ENCODE measurements around the gene RPRD2. TPM values are rescaled to one million over a fixed set of nuclear protein-coding genes. Genes with fewer than 3 reads are reported as not detected.
A peak's percentile ranks its signal among the peaks of the same experiment; 100 is the strongest.

The RPRD2 gene
- total RNA-seq, 1 donor from 2014 or later, result 26.0 TPM

- H3K4me2 ChIP-seq (ENCODE audit: low read length), result no peak overlapping the region
- H3K27me3 Mint-ChIP-seq (ENCODE audit: low read depth, unreplicated experiment), result no peaks in the 10 kb centered on the region
- H3K27me3 ChIP-seq (ENCODE audit: insufficient read depth, low read length), result no peaks in the 10 kb centered on the region
- FAIRE-seq (no peak), DNase-seq (ENCODE audit: low read depth) (no peak)
- H3K4me3 ChIP-seq (ENCODE audit: insufficient read depth, low read depth, low read length), result no peak overlapping the region
- TF ChIP-seq EZH2 (IDR thresholded peaks at IDR 0.05; ENCODE audit: insufficient read depth, low read length), result no peak
- TF ChIP-seq, protein P1, sequence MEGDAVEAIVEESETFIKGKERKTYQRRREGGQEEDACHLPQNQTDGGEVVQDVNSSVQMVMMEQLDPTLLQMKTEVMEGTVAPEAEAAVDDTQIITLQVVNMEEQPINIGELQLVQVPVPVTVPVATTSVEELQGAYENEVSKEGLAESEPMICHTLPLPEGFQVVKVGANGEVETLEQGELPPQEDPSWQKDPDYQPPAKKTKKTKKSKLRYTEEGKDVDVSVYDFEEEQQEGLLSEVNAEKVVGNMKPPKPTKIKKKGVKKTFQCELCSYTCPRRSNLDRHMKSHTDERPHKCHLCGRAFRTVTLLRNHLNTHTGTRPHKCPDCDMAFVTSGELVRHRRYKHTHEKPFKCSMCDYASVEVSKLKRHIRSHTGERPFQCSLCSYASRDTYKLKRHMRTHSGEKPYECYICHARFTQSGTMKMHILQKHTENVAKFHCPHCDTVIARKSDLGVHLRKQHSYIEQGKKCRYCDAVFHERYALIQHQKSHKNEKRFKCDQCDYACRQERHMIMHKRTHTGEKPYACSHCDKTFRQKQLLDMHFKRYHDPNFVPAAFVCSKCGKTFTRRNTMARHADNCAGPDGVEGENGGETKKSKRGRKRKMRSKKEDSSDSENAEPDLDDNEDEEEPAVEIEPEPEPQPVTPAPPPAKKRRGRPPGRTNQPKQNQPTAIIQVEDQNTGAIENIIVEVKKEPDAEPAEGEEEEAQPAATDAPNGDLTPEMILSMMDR (IDR thresholded peaks at IDR 0.05; ENCODE audit: insufficient read depth, low read depth, low read length), result no peak
- no peak overlapping the region for H3K27ac ChIP-seq (ENCODE audit: low read depth, low read length)
- no peaks in the 10 kb centered on the region for H3K9me3 ChIP-seq (ENCODE audit: insufficient read depth, low read depth, low read length)
- H3K27ac Mint-ChIP-seq (ENCODE audit: unreplicated experiment), result peak overlapping the region; percentile 18
- no peaks in the 10 kb centered on the region for H4K20me1 ChIP-seq (ENCODE audit: insufficient read depth, low read length)
- H3K9me3 Mint-ChIP-seq (ENCODE audit: unreplicated experiment), result no peaks in the 10 kb centered on the region
- no peak overlapping the region for H3K4me3 Mint-ChIP-seq (ENCODE audit: unreplicated experiment)
- H3K4me1 ChIP-seq (ENCODE audit: insufficient read depth, low read length), result peaks cover 21% of the 10 kb centered on the region
- peaks cover 17% of the 10 kb centered on the region for H3K36me3 ChIP-seq (ENCODE audit: insufficient read depth, low read length)
- H3K4me1 Mint-ChIP-seq (ENCODE audit: low read depth, unreplicated experiment), result peaks cover 17% of the 10 kb centered on the region
- peaks cover 28% of the 10 kb centered on the region for H3K36me3 Mint-ChIP-seq (ENCODE audit: low read depth, unreplicated experiment)
- no peak overlapping the region for H2AFZ ChIP-seq (ENCODE audit: low read depth, low read length)
- H3K79me2 ChIP-seq (ENCODE audit: insufficient read depth, low read length), result peaks cover 15% of the 10 kb centered on the region
- no peak overlapping the region for H3K9ac ChIP-seq (ENCODE audit: low read length)
Measured at GRCh38 chr1:150505431-150505830, 141.5 kb downstream of the RPRD2 start.

- H3K36me3 Mint-ChIP-seq (ENCODE audit: low read depth, unreplicated experiment), result peaks cover 31% of the 10 kb centered on the region
Measured at GRCh38 chr1:150507912-150508864, 144.2 kb downstream of the RPRD2 start, which contains the start of gene ECM1. ECM1 (plus strand) TSS chr1:150508109; CDS start chr1:150508210, 101 bp downstream.

More at GRCh38 chr1:150507912-150508864, 144.2 kb downstream of the RPRD2 start, which contains the start of gene ECM1:
- peak; percentile 74 for DNase-seq (ENCODE audit: low read depth)
- no peak for TF ChIP-seq EZH2 (IDR thresholded peaks at IDR 0.05; ENCODE audit: insufficient read depth, low read length)
- TF ChIP-seq, protein P1 (IDR thresholded peaks at IDR 0.05; ENCODE audit: insufficient read depth, low read depth, low read length), result no peak
- Histone ChIP-seq H3K27ac (ENCODE audit: low read depth, low read length) (peak within 1 kb of the TSS; percentile 74), H3K9me3 (ENCODE audit: insufficient read depth, low read depth, low read length) (no peaks in the 10 kb centered on the region), H4K20me1 (ENCODE audit: insufficient read depth, low read length) (no peaks in the 10 kb centered on the region), H2AFZ (ENCODE audit: low read depth, low read length) (peak within 1 kb of the TSS; percentile 36), H3K27me3 (ENCODE audit: insufficient read depth, low read length) (no peaks in the 10 kb centered on the region), H3K79me2 (ENCODE audit: insufficient read depth, low read length) (peaks cover 18% of the 10 kb centered on the region), H3K9ac (ENCODE audit: low read length) (peak within 1 kb of the TSS; percentile 79), H3K4me1 (ENCODE audit: insufficient read depth, low read length) (peaks cover 21% of the 10 kb centered on the region), H3K36me3 (ENCODE audit: insufficient read depth, low read length) (peaks cover 14% of the 10 kb centered on the region), H3K4me3 (ENCODE audit: insufficient read depth, low read depth, low read length) (peak within 1 kb of the TSS; percentile 61), H3K4me2 (ENCODE audit: low read length) (peak within 1 kb of the TSS; percentile 88)
- Mint-ChIP-seq H3K27ac (ENCODE audit: unreplicated experiment) (peak within 1 kb of the TSS; percentile 80), H3K4me1 (ENCODE audit: low read depth, unreplicated experiment) (peaks cover 17% of the 10 kb centered on the region), H3K4me3 (ENCODE audit: unreplicated experiment) (peak within 1 kb of the TSS; percentile 40), H3K27me3 (ENCODE audit: low read depth, unreplicated experiment) (no peaks in the 10 kb centered on the region), H3K9me3 (ENCODE audit: unreplicated experiment) (no peaks in the 10 kb centered on the region)
- FAIRE-seq, result no peak

All from astrocyte (in vitro differentiated cells and primary cell).